ENCODE measurements around the gene PRKCB.

Gene PRKCB

GRCh38 chr16:24052329-24053098 lies 216.7 kb downstream of the PRKCB start:
- no peak for DNase-seq

DNA sequence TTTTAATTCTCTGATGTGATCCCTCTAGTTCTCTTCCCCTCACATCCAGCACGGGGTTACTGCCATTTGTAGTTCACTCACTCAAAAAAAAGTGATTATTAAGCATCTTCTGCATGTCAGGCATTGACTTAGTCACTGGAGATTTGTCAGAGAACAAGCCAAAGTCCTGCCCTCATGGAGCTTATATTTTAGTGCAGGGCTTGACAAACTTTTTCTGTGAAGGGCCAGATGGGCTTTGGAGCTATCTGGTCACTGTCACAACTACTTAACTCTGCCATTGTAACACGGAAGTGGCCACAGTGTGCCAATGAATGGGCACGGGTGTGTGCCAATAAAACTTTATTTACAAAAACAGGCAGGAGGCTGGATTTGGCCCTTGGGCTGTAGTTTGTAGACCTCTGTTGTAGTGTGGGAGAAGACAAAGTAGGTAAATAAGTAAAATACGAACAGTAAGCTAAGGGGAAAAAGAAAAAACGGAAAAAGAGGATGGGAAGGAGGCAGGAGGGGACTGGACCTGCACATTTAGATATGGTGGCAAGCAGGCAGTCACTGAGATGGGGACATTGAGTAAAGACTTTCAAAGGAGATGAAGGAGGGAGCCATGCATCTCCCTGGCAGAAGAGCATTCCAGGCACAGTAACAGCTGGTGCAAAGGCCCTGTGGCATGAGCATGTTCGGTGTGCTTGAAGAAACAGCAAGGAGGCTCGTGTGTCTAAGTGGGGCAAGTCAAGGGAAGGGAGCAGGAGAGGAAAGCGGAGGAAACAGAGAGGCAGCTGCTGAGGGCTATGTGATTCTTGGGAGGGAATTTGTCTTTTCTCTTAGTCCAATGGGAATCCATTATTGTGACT lies 217.5 kb downstream of the PRKCB start:
- DNase-seq, result no peak

DNA sequence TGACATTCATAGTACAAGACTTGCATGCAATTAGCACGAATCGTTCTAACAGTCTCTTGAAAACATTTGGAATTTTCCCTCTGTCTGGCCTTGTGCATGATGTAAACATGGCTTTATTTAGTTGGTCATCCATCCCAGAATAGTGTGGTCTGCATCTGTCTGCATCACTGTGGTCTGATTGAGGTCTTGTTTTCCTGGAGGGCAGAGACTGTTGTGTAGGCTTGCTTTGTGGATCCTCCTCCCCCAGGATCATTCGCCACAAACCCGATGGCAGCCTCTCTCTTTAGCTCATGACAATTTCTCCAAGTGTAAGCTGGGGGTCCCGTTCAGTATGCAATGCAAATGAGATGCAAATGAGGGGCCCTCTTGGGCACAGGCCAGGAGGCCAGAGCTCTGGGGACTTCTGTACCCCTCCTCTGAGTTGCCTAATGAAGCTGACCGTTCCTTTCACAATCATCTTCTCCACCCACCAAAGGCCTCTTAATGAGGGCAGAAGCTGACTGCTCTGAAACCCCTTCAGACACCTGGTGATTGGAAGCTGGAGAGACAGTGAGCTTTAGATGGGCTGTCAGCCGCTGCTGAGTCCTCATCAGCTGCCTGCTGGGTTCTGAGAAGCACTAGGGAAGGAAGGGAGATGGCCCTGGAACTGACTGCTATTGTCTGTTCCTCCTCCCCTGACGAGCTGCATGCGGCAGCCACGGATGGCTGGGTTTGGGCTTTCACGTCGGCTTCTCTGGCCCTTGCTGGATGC lies 219.1 kb downstream of the PRKCB start:
- DNase-seq, result no peak

GRCh38 chr16:24062270-24062817 lies 226.6 kb downstream of the PRKCB start:
- DNase-seq, result no peak

- no peak for DNase-seq
Observed at GRCh38 chr16:24069036-24069590, 233.3 kb downstream of the PRKCB start.

GRCh38 chr16:24070851-24071250 lies 235.1 kb downstream of the PRKCB start:
- DNase-seq, result no peak

DNA sequence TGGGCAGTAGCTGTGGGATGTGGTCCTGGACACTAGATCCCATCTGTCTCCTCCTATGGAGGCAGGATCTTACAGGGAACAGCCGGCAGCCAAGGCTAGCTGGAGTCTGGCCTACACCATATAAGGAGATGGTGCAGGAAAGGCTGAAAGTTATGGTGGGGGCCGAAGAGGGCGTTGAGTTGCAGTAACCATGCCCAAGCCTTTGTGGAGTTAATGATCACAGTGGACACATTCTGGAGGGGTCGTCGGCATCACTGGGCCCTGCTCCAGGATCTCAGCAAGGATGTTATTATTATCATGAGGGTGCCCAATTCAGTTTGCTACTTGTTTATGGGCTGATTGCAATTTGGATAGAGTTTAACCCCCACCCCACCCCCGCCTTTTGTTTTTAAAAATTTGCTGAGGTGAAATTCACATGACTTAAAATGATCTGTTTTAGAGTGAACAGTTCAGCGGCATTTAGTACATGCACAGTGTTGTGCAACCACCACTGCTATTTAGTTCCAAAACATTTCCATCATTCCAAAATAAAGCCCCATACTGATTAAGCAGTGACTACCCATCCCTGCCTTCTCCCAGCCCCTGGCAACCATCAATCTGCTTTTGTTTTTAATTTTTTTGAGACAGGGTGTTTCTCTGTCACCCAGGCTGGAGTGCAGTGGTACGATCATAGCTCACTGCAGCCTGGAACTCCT lies 236.0 kb downstream of the PRKCB start:
- DNase-seq, result no peak

- DNase-seq, result no peak
Observed at GRCh38 chr16:24073321-24073720, 237.5 kb downstream of the PRKCB start.

DNA sequence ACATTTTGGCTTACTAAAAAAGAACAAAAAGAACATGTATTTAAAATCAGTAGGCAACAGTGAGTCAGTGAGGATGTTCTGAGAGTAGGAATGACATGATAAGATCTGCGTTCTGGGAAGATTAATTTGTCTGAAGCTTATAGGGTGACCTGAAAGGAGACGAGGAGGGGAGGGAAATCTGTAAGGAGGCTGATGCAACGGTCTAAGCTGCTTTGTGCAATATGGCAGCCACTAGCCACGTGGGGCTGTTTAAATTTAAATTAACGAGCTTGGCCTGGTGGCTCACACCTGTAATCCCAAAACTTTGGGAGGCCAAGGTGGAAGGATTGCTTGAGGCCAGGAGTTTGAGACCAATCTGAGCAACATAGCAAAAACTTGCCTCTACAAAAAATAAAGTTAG lies 238.8 kb downstream of the PRKCB start:
- DNase-seq, result no peak

- DNase-seq, result no peak
Observed at GRCh38 chr16:24075302-24075701, 239.5 kb downstream of the PRKCB start.

DNA sequence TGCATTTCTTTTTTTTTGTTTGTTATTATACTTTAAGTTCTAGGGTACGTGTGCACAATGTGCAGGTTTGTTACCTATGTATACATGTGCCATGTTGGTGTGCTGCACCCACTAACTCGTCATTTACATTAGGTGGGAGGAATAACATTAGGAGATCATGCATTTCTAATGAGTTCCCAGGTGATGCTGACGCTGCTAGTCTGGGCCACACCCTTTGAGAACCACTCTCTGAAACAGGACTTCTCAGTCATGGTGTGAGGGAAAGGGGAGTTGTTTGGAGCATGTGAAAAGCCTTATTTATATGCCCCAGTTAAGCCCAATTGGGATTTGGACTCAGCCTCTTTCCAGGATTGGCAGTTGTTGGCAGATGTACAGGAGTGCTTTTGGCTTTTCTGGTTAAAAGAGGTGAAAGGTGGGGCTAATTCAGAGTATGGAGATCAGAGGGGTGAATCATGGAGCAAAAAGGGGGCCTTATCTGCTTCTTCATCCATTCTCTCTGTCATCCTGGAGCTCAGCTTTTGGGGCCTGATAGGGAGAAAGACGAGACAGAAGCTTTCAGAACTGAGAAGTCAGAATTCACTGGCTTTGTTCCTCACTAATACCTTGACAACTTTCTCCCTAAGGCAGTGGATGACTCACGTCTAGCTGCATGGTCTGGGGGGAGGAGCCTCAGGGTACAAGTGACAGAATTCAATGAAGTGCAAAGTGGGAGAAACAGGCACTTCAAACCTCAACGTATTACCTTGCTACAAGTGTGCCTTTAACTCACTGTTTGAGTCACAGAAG lies 240.3 kb downstream of the PRKCB start:
- DNase-seq, result no peak

- DNase-seq, result no peak
Observed at GRCh38 chr16:24077292-24077691, 241.5 kb downstream of the PRKCB start.

- DNase-seq, result no peak
Observed at GRCh38 chr16:24077966-24078365, 242.2 kb downstream of the PRKCB start.

- DNase-seq, result no peak
Observed at GRCh38 chr16:24085666-24086065, 249.9 kb downstream of the PRKCB start.

DNA sequence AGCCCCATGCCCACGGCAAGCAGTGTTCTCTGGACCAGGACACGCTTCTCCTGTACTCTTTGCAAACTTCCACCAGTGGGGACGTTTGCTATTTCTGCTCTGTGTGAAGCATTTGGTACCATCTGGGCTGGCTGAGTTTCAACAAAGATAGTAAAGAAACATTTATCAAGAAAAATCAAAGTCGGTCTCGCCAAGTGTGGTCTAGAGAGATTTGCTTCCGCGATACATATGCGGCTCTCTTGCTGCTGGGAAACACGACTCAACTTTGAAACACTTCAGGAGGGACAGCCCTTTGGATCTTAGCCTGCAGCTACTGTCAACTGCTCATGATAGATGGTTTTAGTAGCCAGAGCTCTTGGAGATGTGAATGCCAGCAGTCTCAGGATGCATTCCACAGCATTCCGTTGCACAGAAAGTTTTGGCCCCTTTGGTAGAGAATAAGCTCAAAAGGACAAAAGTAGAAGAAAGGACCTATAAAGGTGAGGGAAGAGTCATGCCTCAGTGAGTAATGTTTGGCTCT lies 252.2 kb downstream of the PRKCB start:
- no peak for DNase-seq

- no peak for DNase-seq
Observed at GRCh38 chr16:24088767-24089166, 253.0 kb downstream of the PRKCB start.

GRCh38 chr16:24091125-24091524 lies 255.3 kb downstream of the PRKCB start:
- DNase-seq, result no peak

- no peak for DNase-seq
Observed at GRCh38 chr16:24093049-24093448, 257.3 kb downstream of the PRKCB start.

DNA sequence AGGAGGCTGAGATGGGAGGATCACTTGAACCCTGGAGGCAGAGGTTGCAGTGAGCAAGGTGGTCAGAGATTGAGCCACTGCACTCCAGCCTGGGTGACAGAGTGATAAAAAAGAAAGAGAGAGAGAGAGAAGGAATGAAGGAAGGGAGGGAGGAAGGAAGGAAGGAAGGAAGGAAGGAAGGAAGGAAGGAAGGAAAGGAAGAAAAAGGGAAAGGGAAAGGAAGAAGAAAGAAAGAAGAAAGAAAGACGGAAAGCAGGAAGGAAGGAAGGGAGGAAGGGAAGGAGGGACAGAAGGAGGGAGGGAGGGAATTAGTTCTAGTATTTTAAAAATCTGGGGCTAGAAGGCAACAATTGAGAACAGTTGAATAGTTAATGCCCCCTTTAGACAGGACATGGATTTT lies 258.9 kb downstream of the PRKCB start:
- no peak for DNase-seq

DNA sequence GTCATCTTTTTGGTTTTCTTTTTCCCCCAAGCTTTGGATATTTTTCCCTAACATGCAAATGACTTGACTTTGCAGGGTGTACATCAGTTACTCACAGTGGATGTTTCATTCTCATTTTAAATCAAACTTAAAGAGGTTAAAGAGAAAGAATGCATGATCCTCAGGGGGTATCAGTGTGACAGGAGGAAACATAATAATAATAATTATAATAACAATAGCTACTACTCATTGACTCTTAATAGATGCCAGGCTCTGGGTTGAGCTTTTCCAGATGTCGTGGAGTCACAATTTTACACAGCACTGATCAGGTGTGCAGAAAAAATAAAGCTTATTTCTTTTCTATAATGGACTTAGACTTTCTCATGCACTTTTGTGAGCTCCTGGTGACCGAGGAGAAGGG lies 263.1 kb downstream of the PRKCB start:
- DNase-seq, result no peak

- DNase-seq, result no peak
Observed at GRCh38 chr16:24101431-24101830, 265.6 kb downstream of the PRKCB start.
